ENCODE measurements around the gene RAB38.

RAB38 gene

GRCh38 chr11:88169881-88170280 is 5.4 kb downstream of the RAB38 start:
- DNase-seq (ENCODE audit: low spot score) = no peak

- no peak for DNase-seq (ENCODE audit: low spot score)
Observed at GRCh38 chr11:88169471-88169870, 5.8 kb downstream of the RAB38 start.

GRCh38 chr11:88167853-88168252 is 7.4 kb downstream of the RAB38 start:
- DNase-seq (ENCODE audit: low spot score) = no peak

GRCh38 chr11:88164806-88165585 is 10.2 kb downstream of the RAB38 start:
- DNase-seq (ENCODE audit: low spot score) = no peak

GRCh38 chr11:88164320-88164719 is 10.9 kb downstream of the RAB38 start:
- DNase-seq (ENCODE audit: low spot score) = no peak

GRCh38 chr11:88158081-88158480 is 17.2 kb downstream of the RAB38 start:
- DNase-seq (ENCODE audit: low spot score) = no peak

GRCh38 chr11:88157370-88157769 is 17.9 kb downstream of the RAB38 start:
- no peak for DNase-seq (ENCODE audit: low spot score)

GRCh38 chr11:88152381-88152780 is 22.9 kb downstream of the RAB38 start:
- no peak for DNase-seq (ENCODE audit: low spot score)

- DNase-seq (ENCODE audit: low spot score) = no peak
Observed at GRCh38 chr11:88151709-88152265, 23.5 kb downstream of the RAB38 start.

- no peak for DNase-seq (ENCODE audit: low spot score)
Observed at GRCh38 chr11:88146106-88146505, 29.1 kb downstream of the RAB38 start.

- DNase-seq (ENCODE audit: low spot score) = no peak
Observed at GRCh38 chr11:88139865-88140264, 35.4 kb downstream of the RAB38 start.

- no peak for DNase-seq (ENCODE audit: low spot score)
Observed at GRCh38 chr11:88131764-88132470, 43.3 kb downstream of the RAB38 start.

GRCh38 chr11:88122956-88123355 is 52.3 kb downstream of the RAB38 start:
- no peak for DNase-seq (ENCODE audit: low spot score)

- no peak for DNase-seq (ENCODE audit: low spot score)
Observed at GRCh38 chr11:88119561-88119960, 55.7 kb downstream of the RAB38 start.

- no peak for DNase-seq (ENCODE audit: low spot score)
Observed at GRCh38 chr11:88117281-88117858, 57.9 kb downstream of the RAB38 start.

- DNase-seq (ENCODE audit: low spot score) = no peak
Observed at GRCh38 chr11:88115828-88116755, 59.2 kb downstream of the RAB38 start.

GRCh38 chr11:88114486-88115045 is 60.7 kb downstream of the RAB38 start:
- DNase-seq (ENCODE audit: low spot score) = no peak

GRCh38 chr11:88106666-88107065 is 68.6 kb downstream of the RAB38 start:
- DNase-seq (ENCODE audit: low spot score) = no peak

- no peak for DNase-seq (ENCODE audit: low spot score)
Observed at GRCh38 chr11:88105951-88106350, 69.3 kb downstream of the RAB38 start.

- DNase-seq (ENCODE audit: low spot score) = no peak
Observed at GRCh38 chr11:88105526-88105925, 69.7 kb downstream of the RAB38 start.

- no peak for DNase-seq (ENCODE audit: low spot score)
Observed at GRCh38 chr11:88104408-88104807, 70.8 kb downstream of the RAB38 start.

Measured in putamen (tissue), 1 donor.